GM18505 (cell line): ENCODE measurements around the gene TMEM271.
"Not testable (repeated sequence)": the region's sequence is repeated elsewhere in the genome, so short reads cannot be mapped to it uniquely, and the experiment has no call there.

Experiments used
- ATAC-seq: cut with Tn5 transposase; IDR thresholded peaks from one replicate; pipeline ENCODE4 v1.9.1; 2021; ENCODE audit not compliant: unreplicated experiment
- POLR2A ChIP-seq: IDR thresholded peaks from 4 replicates; pipeline ENCODE4 v1.6.1; 2011; ENCODE audit warnings: borderline replicate concordance; ENCODE audit not compliant: insufficient read depth, insufficient read length; ENCODE audit errors: extremely low read depth

TMEM271 gene

GRCh38 chr4:601612-602558, 25.8 kb upstream of the TMEM271 start:
- ATAC-seq = no peak
- no peak for TF ChIP-seq POLR2A

GRCh38 chr4:600850-601515, 24.9 kb upstream of the TMEM271 start:
- ATAC-seq = no peak
- TF ChIP-seq POLR2A = no peak

- no peak for ATAC-seq
- TF ChIP-seq POLR2A = no peak
These were observed 24.1 kb upstream of the TMEM271 start for GRCh38 chr4:600166-600565.

GRCh38 chr4:598925-599324, 22.8 kb upstream of the TMEM271 start:
- no peak for TF ChIP-seq POLR2A
- ATAC-seq = no peak

GRCh38 chr4:592825-593520, 16.9 kb upstream of the TMEM271 start:
- no peak for TF ChIP-seq POLR2A
- no peak for ATAC-seq

GRCh38 chr4:592178-592577, 16.1 kb upstream of the TMEM271 start:
- not testable (repeated sequence) for ATAC-seq

GRCh38 chr4:590313-590841, 14.3 kb upstream of the TMEM271 start:
- no peak for TF ChIP-seq POLR2A
- no peak for ATAC-seq

- TF ChIP-seq POLR2A = no peak
These were observed 13.3 kb upstream of the TMEM271 start for GRCh38 chr4:589219-589963.

GRCh38 chr4:588351-588849, 12.3 kb upstream of the TMEM271 start:
- TF ChIP-seq POLR2A = no peak
- ATAC-seq = no peak

More at GRCh38 chr4:589219-589963, 13.3 kb upstream of the TMEM271 start:
- no peak for ATAC-seq

GRCh38 chr4:587671-588350, 11.7 kb upstream of the TMEM271 start:
- ATAC-seq = no peak
- no peak for TF ChIP-seq POLR2A

- no peak for TF ChIP-seq POLR2A
- ATAC-seq = no peak
These were observed 7.7 kb upstream of the TMEM271 start for GRCh38 chr4:583820-584219.

GRCh38 chr4:581753-582361, 5.8 kb upstream of the TMEM271 start:
- no peak for ATAC-seq
- no peak for TF ChIP-seq POLR2A
